Upper lobe of right lung (tissue), 1 donor: ENCODE results near the gene GPSM3. TPM values are rescaled to one million over a fixed set of nuclear protein-coding genes. Genes with fewer than 3 reads are reported as not detected.
A peak's percentile ranks its signal among the peaks of the same experiment; 100 is the strongest.

Source experiments
- ATAC-seq: fragments of 200-7000 bp; cut with Tn5 transposase; one replicate; pipeline ENCODE4 v1.9.1; 2020; ENCODE audit warnings: mild to moderate bottlenecking, moderate library complexity
- DNase-seq: peaks from one replicate; pipeline ENCODE4 v3.0.0-alpha.2; 2020
- H3K27ac ChIP-seq: fragments of 200-600 bp; one replicate; pipeline ENCODE4 v1.8.0; 2022
- H3K27me3 ChIP-seq: fragments of 200-600 bp; one replicate; pipeline ENCODE4 v1.8.0; 2022; ENCODE audit warnings: mild to moderate bottlenecking
- H3K36me3 ChIP-seq: fragments of 200-600 bp; one replicate; pipeline ENCODE4 v1.8.0; 2022
- H3K4me1 ChIP-seq: fragments of 200-600 bp; one replicate; pipeline ENCODE4 v1.8.0; 2022
- H3K4me3 ChIP-seq: fragments of 200-600 bp; one replicate; pipeline ENCODE4 v1.8.0; 2022; ENCODE audit warnings: mild to moderate bottlenecking
- H3K9me3 ChIP-seq: fragments of 200-600 bp; one replicate; pipeline ENCODE4 v1.8.0; 2022
- intact Hi-C: fragments of 100-400 bp; cut with DNase I; formaldehyde crosslinking; loops from one replicate; pipeline ENCODE4 v1.11.0; 2022
- total RNA-seq: library from RNA; stranded (reverse); fragmentation: NEBNext Ultra II Directional; extraction: Animal tissue kit (Norgen Biotek cat#: 25700); gene quantifications from one replicate; pipeline ENCODE4 v1.2.1, GENCODE V29; 2021
- TF ChIP-seq, protein P1 (sequence below): fragments of 200-600 bp; IDR thresholded peaks from one replicate; pipeline ENCODE4 v1.8.0; 2022; ENCODE audit warnings: antibody characterized with exemption
- donor health status: DM: no; HTN: yes; CAD: no; lungs with severe emphysema.

The GPSM3 gene
- total RNA-seq, 1 donor from 2014 or later, result 51.9 TPM

DNA sequence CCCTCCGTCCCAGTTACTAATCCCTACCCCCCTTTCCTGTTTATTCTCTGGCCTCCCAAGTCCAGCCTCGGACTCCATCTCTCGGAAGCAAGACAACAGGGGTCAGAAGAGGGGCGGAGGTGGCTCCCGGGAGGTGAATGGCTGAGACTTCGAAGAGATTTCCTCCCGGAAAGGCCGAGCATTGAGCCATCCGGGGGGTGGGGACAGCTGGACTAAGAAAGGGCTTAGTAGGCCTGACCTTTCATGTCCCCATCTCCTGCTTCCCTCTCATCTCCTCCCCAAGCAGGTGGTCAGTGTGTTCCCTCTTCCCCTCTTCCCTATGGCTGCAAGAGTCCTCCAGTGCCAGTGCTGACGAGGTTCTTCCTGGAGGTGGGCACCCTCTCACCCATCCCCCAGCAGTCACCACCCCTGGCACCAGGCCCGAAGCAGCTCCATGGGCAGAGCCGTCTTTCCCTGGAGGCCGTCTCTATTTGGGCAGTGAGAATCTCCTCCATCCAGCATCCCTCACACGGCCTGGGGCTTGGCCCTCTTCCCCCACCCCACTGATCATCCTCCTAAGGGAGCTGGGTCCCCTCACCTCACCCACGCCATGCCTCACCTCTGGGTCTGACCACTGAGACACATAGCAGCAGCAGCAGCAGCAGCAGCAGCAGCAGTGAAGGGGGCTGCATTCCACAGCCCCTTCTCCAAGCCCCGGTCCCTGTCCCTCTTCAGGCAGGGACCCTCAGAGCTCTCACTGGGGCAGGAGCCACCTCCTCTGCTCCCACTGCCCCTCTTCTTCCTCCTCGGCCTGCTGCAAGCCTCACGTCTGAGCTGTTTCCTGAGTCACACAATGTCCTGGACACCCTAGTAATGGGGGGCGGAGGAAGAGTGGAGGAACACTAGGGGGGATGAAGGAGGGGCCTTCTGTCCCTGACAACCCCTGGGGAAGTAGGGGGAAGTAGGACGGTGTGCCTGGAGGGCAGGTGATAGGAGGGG, 31.1 kb upstream of the GPSM3 start, which contains the start of gene NOTCH4:
TSS of gene NOTCH4 (minus strand) at position 810 of the 978 bp plus-strand sequence. CDS start at position 671, 139 bp downstream.
- no peaks in the 10 kb centered on the region for H3K27me3 ChIP-seq
- no peaks in the 10 kb centered on the region for H3K36me3 ChIP-seq
- no peaks in the 10 kb centered on the region for H3K9me3 ChIP-seq
- no peaks in the 10 kb centered on the region for H3K4me1 ChIP-seq
- H3K4me3 ChIP-seq, result peak within 1 kb of the TSS; percentile 39
- intact Hi-C loops, result no loop called here
- DNase-seq (no peak), ATAC-seq (peak; percentile 46)
- H3K27ac ChIP-seq, result peak within 1 kb of the TSS; percentile 75
- TF ChIP-seq, protein P1, sequence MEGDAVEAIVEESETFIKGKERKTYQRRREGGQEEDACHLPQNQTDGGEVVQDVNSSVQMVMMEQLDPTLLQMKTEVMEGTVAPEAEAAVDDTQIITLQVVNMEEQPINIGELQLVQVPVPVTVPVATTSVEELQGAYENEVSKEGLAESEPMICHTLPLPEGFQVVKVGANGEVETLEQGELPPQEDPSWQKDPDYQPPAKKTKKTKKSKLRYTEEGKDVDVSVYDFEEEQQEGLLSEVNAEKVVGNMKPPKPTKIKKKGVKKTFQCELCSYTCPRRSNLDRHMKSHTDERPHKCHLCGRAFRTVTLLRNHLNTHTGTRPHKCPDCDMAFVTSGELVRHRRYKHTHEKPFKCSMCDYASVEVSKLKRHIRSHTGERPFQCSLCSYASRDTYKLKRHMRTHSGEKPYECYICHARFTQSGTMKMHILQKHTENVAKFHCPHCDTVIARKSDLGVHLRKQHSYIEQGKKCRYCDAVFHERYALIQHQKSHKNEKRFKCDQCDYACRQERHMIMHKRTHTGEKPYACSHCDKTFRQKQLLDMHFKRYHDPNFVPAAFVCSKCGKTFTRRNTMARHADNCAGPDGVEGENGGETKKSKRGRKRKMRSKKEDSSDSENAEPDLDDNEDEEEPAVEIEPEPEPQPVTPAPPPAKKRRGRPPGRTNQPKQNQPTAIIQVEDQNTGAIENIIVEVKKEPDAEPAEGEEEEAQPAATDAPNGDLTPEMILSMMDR, result no peak

DNA sequence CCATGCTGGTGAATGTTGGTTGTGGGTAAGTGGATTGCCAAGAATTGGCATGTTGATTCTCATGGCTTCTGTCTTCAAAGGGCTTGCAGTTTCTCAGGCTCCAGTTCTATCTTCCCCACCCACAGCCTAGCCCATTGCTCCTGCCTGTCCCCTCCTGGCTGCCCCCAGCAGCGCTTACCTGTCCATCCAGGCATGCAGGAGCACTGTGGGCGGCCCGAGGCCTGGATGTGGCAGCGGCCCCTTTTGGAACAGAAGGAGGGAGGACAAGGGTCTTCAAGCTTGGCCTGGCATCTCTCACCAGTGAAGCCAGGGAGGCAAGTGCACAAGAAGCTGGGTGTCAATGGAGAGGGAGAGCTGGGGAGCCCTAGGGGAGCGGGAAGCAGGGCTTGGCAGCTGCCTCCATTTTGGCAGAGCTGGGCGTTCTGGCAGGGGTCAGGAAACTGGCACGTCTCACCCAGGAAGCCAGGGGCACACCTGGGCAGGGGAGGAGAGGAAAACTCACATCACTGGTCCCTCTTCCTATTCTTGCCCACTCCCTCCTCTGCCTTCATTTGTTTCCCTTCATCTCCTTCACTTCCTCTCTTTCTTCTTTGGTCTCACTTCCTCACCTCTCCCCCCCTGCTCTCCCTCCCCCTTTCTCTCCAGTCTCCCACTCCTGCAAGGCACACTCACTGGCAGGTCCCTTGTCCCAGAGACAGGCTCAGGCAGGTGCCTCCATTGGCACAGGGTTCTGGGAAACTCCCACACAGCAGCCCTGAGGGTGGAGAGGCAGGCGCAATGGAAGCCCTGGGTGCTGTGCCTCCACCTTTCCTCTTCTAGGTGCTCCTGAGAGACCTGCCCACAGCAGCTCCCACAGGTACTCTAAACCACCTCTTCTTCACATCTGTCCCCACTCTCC, 30.1 kb upstream of the GPSM3 start:
- Histone ChIP-seq H3K27ac (no peak overlapping the region), H3K4me3 (peak overlapping the region; percentile 39), H3K9me3 (no peaks in the 10 kb centered on the region), H3K4me1 (no peaks in the 10 kb centered on the region), H3K36me3 (no peaks in the 10 kb centered on the region), H3K27me3 (no peaks in the 10 kb centered on the region)
- TF ChIP-seq, protein P1, result no peak
- intact Hi-C loops, result no loop called here
- DNase-seq (no peak), ATAC-seq (no peak)

DNA sequence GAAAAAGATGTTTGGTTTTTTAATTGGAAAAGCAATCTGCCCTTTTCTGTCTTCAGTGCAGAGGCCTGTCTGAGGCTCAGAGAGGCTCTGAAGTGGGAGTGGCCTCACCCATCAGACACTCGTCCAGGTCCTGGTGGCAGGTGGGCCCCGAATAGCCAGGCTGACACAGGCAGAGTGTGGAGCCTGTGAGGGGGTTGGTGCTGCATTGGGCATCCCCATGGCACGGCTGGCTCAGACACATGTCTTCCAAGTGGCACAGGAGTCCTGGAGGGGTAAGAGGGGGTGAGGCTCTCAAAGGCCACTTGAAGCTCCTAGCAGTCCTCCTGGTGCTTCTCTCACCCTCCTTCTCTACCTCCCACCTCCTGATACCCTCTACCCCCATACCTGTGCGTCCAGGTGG, 27.6 kb upstream of the GPSM3 start:
- H3K36me3 ChIP-seq, result no peaks in the 10 kb centered on the region

DNA sequence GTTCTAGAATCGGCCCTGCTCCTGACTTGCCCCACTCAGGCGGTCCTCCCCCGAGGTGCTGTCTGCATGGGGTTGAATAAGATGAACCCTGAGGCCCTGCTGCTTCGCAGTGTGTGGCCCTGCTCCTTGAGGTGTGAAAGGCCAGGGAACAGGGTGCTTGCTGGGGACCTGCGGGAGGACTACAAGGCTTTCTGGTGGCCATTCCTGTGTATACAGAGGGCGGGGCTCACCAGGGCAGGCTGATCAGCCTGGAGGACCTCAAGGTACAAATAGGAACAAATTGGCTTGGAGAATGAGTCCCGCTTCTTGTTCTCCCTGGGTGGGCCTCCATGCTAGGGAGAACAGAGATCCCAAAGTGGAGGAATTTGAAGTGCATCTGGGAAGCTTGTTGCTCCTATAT, 25.7 kb upstream of the GPSM3 start:
- H3K9me3 ChIP-seq, result no peaks in the 10 kb centered on the region
- DNase-seq (no peak), ATAC-seq (no peak)
- H3K36me3 ChIP-seq, result no peaks in the 10 kb centered on the region
- H3K4me3 ChIP-seq, result no peak overlapping the region
- H3K4me1 ChIP-seq, result no peaks in the 10 kb centered on the region
- TF ChIP-seq, protein P1, result no peak
- H3K27ac ChIP-seq, result no peak overlapping the region
- H3K27me3 ChIP-seq, result no peaks in the 10 kb centered on the region
- intact Hi-C loops, result no loop called here

More for the DNA sequence above, 27.6 kb upstream of the GPSM3 start:
- TF ChIP-seq, protein P1, result no peak
- ATAC-seq (no peak), DNase-seq (no peak)
- no peaks in the 10 kb centered on the region for H3K4me1 ChIP-seq
- H3K4me3 ChIP-seq, result no peak overlapping the region
- H3K9me3 ChIP-seq, result no peaks in the 10 kb centered on the region
- intact Hi-C loops, result no loop called here
- H3K27me3 ChIP-seq, result no peaks in the 10 kb centered on the region
- no peak overlapping the region for H3K27ac ChIP-seq

DNA sequence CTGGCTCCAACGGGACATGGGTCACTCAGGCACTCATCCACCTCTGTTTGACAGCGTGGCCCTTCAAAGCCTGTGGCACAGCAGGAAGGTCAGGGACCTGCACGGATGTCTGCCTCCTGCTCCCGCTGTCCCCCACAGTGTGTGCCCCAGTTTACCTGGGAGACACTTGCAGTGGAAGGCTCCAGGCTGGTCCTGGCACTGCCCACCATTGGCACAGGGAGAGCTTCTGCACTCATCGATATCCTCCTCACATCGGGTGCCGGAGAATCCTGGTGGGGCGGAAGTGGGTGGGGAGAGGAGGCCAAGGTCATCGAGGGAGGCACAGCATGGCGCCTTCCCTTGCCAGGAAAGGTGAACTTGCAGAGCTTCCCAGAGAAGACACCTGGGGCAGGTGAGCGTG, 24.6 kb upstream of the GPSM3 start:
- Histone ChIP-seq H3K4me3 (no peak overlapping the region), H3K4me1 (no peaks in the 10 kb centered on the region), H3K9me3 (no peaks in the 10 kb centered on the region), H3K27ac (no peak overlapping the region), H3K36me3 (no peaks in the 10 kb centered on the region), H3K27me3 (no peaks in the 10 kb centered on the region)
- no peak for ATAC-seq
- TF ChIP-seq, protein P1, result no peak
- no peak for DNase-seq
- intact Hi-C loops, result no loop called here
